Psoas muscle (tissue), 8 donors: ENCODE measurements around the gene GNB5. TPM values are rescaled to one million over a fixed set of nuclear protein-coding genes. Genes with fewer than 3 reads are reported as not detected.
A peak's percentile ranks its signal among the peaks of the same experiment; 100 is the strongest.

Experiments
- ATAC-seq, 4 donors: fragments of 200-7000 bp; cut with Tn5 transposase; one replicate each; pipeline ENCODE4 v1.9.1; 2020; ENCODE audit warnings: moderate library complexity in 3 of 4, mild to moderate bottlenecking in 2 of 4
- DNase-seq, 2 donors: peaks; one replicate each; pipeline ENCODE4 v3.0.0-alpha.2; 2020
- H3K27ac ChIP-seq: fragments of 200-600 bp; one replicate; pipeline ENCODE4 v1.8.0; 2022
- H3K27me3 ChIP-seq, 3 donors: fragments of 200-600 bp in 1 of 3; one replicate each; pipeline versions ENCODE4 v1.6.1 to v1.8.0; 2013 to 2022; ENCODE audit warnings: low read length in 2 of 3, mild to moderate bottlenecking in 2 of 3, moderate library complexity in 1 of 3; ENCODE audit not compliant: insufficient read depth in 3 of 3
- H3K36me3 ChIP-seq, 2 donors: fragments of 200-600 bp in 1 of 2; one replicate each; pipeline versions ENCODE4 v1.6.1 to v1.8.0; 2013 to 2022; ENCODE audit warnings: low read depth in 1 of 2, mild to moderate bottlenecking in 1 of 2, moderate library complexity in 1 of 2; ENCODE audit not compliant: insufficient read depth in 1 of 2
- H3K4me1 ChIP-seq: fragments of 200-600 bp; one replicate; pipeline ENCODE4 v1.8.0; 2022
- H3K4me3 ChIP-seq: fragments of 200-600 bp; one replicate; pipeline ENCODE4 v1.8.0; 2022; ENCODE audit warnings: mild to moderate bottlenecking
- H3K9me3 ChIP-seq: fragments of 200-600 bp; one replicate; pipeline ENCODE4 v1.8.0; 2022
- CTCF ChIP-seq: fragments of 200-600 bp; IDR thresholded peaks from one replicate; pipeline ENCODE4 v1.8.0; 2022; ENCODE audit warnings: antibody characterized with exemption
- WGBS, 3 donors: extraction: QIAGEN DNeasy Blood & Tissue Kit; methylation state at CpG; one replicate each; pipeline versions ENCODE4 v1.1.6 to v1.1.7; 2013; 5-methylcytosine and 5-hydroxymethylcytosine counted together
- intact Hi-C, 2 donors: fragments of 100-400 bp; cut with DNase I; formaldehyde crosslinking; loops; one replicate each; pipeline versions ENCODE4 v1.11.0 to v1.14.2; 2022
- polyA plus RNA-seq, 3 donors: library from polyadenylated mRNA; stranded (reverse); fragments of 200-250 nt; gene quantifications; one replicate each; pipeline ENCODE4 v1.2.3, GENCODE V29; 2013
- total RNA-seq, 4 donors: library from RNA; stranded (reverse); fragmentation: NEBNext Ultra II Directional in 2 of 4; extraction: Animal tissue kit (Norgen Biotek cat#: 25700) in 2 of 4; gene quantifications; one replicate each; pipeline versions ENCODE4 v1.2.1 to v1.2.4, GENCODE V29; 2021 to 2023
- donor health status: healthy with polysubstance abuse.
- donor health status: DM: no; HTN: no; CAD: no; lungs with moderate emphysema.
- donor health status: Bipolar disorder and iron deficiency.
- donor health status: healthy.
- donor health status: DM: yes; HTN: yes; CAD: no.
- donor health status: DM: no; HTN: no; CAD: no.
- donor health status: DM: no; HTN: no; CAD: no.
- donor health status: DM: yes; HTN: yes; CAD: no.

The GNB5 gene
- total and polyA plus RNA-seq, 7 donors = 0.86 to 2.5 (median 1.4) TPM

- intact Hi-C loops = no loop called here
- DNase-seq (no peak), ATAC-seq (peak in 2 of 4 donors; percentile 8 to 30)
- Histone ChIP-seq H3K27ac (no peak overlapping the region), H3K9me3 (no peaks in the 10 kb centered on the region), H3K4me3 (peak overlapping the region; percentile 48), H3K27me3 (peaks cover 0 to 34% (median 3%) of the 10 kb centered on the region in 3 donors), H3K4me1 (no peaks in the 10 kb centered on the region), H3K36me3 (no peaks in the 10 kb centered on the region)
- TF ChIP-seq CTCF = no peak
- 32 to 45% (median 34%) methylated on average over 29 to 32 of the region's 32 CpGs for WGBS, 3 donors
These were observed 79.5 kb downstream of the GNB5 start for GRCh38 chr15:52111517-52112202.

GRCh38 chr15:52109559-52110451 is 81.4 kb downstream of the GNB5 start:
- H3K36me3 ChIP-seq = no peaks in the 10 kb centered on the region
- no peaks in the 10 kb centered on the region for H3K9me3 ChIP-seq
- H3K27ac ChIP-seq = no peak overlapping the region
- H3K4me1 ChIP-seq = no peaks in the 10 kb centered on the region
- no peak for DNase-seq
- H3K4me3 ChIP-seq = no peak overlapping the region
- no peak for ATAC-seq
- TF ChIP-seq CTCF = no peak
- peaks cover 0 to 34% (median 3%) of the 10 kb centered on the region in 3 donors for H3K27me3 ChIP-seq
- intact Hi-C loops = no loop called here
- 54 to 63% (median 54%) methylated on average over 5 of the region's 5 CpGs for WGBS, 3 donors

DNA sequence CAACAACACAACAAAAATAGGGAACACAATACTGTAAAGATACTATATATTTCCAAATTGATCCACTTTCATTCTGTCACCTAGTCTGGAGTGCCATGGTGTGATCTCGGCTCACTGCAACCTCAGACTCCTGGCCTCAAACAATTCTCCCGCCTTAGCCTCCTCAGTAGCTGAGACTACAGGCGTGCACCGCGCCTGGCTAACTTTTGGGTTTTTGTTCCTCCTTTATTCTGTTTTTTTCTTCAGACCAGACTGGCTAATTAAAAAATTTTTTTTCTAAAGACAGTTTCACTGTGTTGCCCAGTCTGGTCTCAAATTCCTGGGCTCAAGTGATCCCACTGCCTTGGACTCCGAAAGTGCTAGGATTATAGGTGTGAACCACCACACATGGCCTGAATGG is 84.0 kb downstream of the GNB5 start:
- Histone ChIP-seq H3K4me1 (peaks cover 5% of the 10 kb centered on the region), H3K9me3 (no peaks in the 10 kb centered on the region), H3K4me3 (no peak overlapping the region), H3K27ac (no peak overlapping the region), H3K36me3 (no peaks in the 10 kb centered on the region), H3K27me3 (peaks cover 0 to 18% (median under 1%) of the 10 kb centered on the region in 3 donors)
- intact Hi-C loops = no loop called here
- DNase-seq (no peak), ATAC-seq (no peak)
- WGBS, 3 donors = 96 to 99% (median 97%) methylated on average over 6 of the region's 6 CpGs
- no peak for TF ChIP-seq CTCF

DNA sequence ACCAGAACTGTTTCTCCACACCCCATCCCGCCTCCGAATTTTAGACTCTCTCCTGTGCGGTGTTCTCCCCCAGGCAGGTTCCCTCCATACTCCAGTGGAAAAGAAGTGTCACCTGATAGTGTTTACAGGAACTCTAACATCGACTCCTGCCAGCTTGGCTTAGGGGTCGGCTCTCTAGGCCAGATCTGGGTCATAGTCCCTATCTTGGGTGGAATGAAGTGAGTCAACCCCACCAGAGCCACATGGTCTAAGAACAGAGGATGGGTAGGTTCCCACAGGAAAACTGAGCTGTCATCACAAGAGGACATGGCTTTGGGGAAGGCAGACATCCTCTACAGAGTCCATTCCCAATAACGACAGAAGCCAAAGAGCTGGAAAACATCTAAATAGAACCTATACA is 84.6 kb downstream of the GNB5 start:
- no peak for TF ChIP-seq CTCF
- Histone ChIP-seq H3K4me1 (peaks cover 5% of the 10 kb centered on the region), H3K27ac (no peak overlapping the region), H3K4me3 (no peak overlapping the region), H3K36me3 (no peaks in the 10 kb centered on the region), H3K27me3 (peaks cover 0 to 12% (median 0%) of the 10 kb centered on the region in 3 donors), H3K9me3 (no peaks in the 10 kb centered on the region)
- DNase-seq = no peak
- no peak for ATAC-seq
- 56 to 70% (median 58%) methylated on average over 6 of the region's 6 CpGs for WGBS, 3 donors
- intact Hi-C loops = no loop called here
